Left renal cortex interstitium (tissue), 4 donors: ENCODE data around the gene NEXN. TPM values are rescaled to one million over a fixed set of nuclear protein-coding genes. Genes with fewer than 3 reads are reported as not detected.

Source experiments
- DNase-seq, 4 donors: peaks; one replicate each; pipeline ENCODE4 v3.0.0-alpha.2; 2013; ENCODE audit warnings: low read depth in 4 of 4, low spot score in 2 of 4, missing footprints in 1 of 4
- polyA plus RNA-seq, 4 donors: library from polyadenylated mRNA; unstranded; fragments of 120-200 nt; gene quantifications; one replicate each; pipeline ENCODE4 v1.2.1, GENCODE V29; 2013; ENCODE audit not compliant: insufficient read length in 4 of 4

The NEXN gene
- 10 to 100 TPM; 11.0 to 16.1 (median 13.7) TPM for polyA plus RNA-seq

DNA sequence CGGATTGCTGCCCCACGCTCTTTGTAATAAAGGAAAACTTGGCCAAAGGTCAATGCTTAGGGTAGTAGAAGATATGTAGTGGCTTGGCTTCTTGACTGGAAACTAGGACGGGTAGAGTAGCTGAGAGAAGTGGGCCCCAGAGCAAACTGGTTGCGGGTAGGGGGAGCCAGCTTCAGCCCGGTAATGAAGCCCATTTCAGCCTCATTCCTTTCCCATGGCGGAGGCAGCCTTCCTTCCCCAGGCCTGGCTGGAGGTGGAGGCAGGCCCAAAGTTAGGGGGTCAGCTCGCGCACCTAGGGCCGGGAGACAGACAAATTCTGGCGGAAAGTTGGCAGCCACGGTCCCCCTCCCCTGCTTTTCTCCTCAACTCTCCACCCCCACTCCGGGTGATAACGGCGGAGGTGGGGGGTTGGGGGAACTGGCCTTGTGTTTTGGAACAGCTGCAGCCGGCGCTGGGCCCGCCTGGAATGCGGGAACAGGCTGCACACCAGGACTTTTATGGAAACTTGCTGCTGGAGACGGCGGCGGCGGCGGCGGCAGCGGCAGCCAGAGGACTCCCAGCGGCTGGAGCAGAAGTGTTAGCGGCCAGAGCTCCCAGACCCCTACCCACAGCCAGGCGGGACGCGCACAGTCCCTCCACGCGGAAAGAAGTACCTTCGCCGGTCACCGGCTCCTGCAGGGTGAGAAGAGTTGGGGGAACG is at the start of gene NEXN:
NEXN (plus strand) TSS at position 544 of the 700 bp plus-strand sequence. CDS start 27,483 bp downstream, outside the sequence.
- DNase-seq = peak; percentile 42 to 64 (median 56)

DNA sequence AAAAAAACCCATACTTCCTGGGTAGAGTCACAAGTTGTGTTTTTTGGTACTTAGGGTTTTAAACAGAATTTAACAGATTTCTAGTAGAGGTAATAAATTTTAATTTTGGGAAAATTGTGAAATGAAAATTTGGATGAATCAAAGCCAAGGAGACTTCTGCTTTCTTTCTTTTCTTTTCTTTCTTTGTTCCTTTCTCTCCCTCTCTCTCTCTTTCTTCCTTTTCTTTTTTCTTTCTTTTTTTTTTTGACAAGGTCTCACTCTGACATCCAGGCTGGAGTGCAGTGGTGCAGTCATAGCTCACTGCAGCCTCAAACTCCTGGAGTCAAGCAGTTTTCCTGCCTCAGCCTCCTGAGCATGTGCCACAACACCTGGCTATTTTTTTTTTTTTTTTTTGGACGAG is 46.9 kb upstream of the NEXN start:
- DNase-seq = no peak

DNA sequence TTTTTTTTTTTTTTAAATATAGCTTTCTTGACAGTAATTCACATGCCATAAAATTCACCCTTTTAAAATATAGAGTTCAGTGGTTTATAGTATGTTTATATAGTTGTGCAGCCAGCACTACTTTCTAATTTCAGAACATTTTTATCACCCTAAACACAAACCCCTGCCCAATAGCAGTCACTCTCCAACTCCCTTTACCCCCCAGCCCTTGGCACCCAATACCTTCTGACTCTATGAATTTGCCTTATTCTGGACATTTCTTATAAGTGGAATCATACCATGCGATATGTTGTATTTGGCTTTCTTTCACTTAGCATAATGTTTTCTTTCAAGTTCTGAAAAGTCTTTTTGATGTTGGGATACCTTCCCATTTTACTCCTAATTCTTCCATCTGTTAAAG is 42.5 kb upstream of the NEXN start:
- no peak for DNase-seq

DNA sequence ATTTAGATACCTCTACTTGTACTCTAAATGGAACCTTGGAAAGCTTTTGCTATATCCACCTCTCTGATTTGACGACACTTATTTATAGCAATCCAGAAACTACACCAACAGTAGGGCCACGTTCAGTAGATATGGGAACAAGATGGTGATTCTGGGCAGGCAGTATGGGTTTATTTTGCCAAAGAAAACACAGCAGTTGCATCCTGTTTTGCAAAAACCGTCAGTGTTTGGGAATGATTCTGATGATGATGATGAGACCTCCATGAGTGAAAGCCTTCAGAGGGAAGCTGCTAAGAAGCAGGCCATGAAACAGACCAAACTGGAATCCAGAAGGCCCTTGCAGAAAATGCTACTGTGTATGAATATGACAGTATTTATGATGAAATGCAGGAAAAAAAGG is 41.5 kb upstream of the NEXN start:
- no peak for DNase-seq

DNA sequence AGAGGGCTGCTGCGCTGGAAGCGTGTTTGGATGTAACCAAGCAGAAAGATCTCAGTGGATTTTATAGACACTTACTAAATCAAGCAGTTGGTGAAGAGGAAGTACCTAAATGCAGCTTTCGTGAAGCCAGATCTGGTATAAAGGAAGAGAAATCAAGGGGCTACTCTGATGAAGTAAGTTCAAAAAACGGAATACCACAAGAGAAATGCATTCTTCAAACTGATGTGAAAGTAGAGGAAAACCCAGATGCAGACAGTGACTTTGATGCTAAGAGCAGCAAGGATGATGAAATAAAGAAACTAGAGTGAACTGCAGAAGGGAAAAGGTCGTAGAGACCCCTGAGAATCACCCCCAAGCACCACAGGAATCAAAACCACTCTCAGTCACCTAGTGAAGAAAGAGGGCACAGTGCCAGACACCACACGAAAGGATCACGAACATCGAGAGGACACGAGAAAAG is 40.8 kb upstream of the NEXN start:
- DNase-seq = no peak

DNA sequence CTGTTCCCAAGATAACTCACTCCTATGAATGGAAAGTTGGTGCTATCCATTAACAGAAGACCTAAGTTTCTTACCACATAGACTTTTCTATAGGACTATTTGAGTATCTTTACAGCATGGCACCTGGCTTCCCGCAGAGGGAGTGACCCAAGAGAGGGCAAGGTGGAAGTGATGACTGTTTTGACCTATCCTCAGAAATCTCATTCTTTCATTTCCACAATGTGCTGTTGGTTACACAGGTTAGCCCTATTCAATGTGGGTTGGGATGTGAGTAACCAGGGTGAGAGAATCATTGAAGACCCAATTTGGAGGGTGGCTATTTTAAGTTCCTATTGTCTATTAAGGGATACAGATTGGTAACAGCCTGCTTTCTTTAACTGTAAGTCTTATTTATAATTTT is 38.3 kb upstream of the NEXN start:
- DNase-seq = no peak

DNA sequence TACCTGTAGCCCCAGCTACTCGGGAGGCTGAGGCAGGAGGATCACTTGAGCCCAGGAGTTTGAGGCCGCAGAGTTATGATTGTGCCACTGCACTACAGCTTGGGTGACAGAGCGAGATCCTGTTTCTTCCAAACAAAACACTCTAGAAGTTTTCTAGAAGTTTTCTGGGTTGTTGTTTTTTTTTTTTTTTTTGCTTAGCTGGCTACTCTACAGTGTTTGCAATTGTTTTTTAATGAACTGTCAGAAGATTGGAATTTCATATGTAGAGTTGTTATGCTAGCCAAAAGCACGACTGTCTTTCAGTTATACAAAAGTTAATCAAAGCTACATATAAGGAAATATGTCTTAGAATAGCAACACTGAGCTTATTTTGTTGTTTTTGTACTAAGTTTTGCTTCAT is 30.9 kb upstream of the NEXN start:
- no peak for DNase-seq

DNA sequence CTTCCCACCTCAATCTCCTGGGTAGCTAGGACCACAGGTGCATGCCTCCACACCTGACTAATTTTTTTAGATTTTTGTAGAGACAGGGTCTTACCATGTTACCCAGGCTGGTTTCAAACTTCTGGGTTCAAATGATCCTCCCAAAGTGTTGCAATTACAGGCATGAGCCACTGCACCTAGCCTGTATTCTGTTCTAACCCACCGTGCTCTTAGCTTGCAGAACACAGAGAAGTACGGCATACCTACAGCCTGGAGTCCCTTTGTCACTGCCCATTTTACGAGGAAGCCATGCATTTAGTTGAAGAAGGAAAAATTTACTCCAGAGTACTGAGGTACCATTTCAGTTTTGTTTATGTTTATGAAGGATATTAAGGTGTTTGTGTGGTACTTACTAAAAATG is 29.7 kb upstream of the NEXN start:
- DNase-seq = no peak

DNA sequence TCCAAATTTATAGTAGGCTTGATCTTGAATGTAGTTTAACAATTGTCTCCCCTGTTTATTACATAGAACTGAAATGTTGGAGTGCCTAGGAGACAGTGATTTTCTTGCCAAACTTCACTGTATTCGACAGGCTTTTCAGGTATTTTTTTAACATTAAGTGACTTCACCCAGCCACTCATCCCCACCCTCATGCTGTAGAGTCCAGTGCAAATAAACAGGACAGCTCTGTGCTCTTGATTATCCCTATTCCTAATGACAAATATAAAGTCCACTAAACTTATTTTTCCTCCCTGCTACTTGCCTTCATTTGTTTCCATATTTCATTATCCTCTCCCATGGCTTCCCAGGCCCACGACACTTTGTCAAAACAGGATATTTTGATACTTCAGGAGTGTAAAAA is 29.2 kb upstream of the NEXN start:
- no peak for DNase-seq

DNA sequence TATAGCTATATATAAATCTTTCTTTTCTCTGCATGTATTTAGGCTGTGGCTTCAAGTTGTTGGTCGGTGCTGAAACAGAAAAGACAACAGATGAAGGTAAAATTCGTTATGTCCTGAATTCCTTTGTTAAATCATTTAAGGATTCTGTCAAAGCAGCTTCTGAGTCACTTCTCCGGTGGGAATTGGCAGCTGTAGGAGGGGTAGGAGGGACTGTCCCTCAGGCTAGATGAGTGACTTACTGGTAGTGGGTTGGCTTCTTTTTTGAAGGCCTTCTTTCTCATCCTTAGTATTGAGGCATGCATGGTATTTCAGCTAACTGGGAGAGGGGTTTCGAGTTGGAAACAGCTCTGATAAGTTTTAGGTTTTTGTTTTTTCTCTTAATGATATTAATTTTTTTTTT is 22.1 kb upstream of the NEXN start:
- no peak for DNase-seq

DNA sequence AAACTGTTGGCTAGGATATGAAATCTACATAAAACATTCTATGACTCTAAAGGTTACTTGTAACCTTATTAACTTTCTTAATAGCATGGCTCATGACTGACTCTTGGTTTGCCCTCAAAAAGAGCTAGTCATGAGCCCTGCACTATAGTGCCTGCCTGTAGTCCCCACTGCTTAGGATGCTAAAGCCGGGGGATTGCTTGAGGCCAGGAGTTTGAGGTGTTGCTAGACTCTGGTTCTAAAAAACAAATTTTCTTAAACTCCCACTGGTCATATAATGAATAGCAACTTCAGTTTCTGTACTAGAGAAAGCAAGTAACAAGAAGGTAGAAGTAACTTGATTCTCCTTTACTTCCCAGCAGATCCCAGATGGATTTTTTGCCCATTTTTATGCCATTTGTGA is 15.8 kb upstream of the NEXN start:
- DNase-seq = no peak

DNA sequence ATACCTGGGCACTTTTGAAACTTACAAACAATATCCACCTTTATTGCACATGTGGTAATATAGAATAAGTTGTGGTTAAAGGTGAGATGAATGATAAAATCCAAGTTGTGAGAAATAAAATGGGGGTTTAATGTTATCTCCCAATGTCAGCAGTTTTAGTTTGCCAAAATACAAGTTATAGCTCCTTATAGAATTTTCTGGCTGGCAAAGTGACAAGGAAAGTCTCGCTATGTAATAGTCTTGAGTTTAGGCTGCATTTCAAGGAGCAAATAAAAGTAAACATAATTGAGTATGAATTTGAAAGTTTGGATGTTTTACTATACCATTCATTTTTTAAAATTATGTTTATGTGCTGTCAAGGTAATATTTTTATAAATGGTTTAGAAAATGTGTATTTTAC is 15.0 kb upstream of the NEXN start:
- DNase-seq = no peak

DNA sequence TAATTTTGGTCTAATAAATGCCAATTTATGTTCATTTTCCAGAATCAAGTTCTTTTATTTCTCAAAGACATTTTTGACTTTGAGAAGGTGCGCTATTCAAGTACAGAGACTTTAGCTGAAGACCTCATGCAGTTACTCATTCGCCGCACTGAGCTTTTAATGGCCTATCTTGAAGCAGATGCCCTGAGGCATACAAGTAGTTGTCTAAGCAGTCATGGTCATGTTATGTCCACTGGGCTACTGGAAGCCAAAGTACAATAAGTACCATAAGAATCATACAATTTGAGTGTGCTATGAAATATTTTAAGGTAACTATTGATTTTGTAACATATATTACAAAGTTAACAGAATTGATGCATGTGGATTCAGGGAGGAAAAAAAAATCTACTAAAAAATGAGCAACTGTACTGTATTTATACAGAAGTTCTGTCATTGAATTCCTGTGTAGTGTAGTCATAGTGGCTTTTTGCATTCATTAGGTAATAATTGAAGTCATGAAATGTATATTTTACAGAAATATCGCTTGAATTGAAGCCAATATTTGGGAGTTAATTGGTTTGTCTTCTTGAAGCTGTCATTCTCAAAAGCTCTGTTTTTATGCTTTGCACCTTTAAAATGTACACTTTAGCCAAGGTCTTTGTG is 13.5 kb upstream of the NEXN start:
- no peak for DNase-seq

DNA sequence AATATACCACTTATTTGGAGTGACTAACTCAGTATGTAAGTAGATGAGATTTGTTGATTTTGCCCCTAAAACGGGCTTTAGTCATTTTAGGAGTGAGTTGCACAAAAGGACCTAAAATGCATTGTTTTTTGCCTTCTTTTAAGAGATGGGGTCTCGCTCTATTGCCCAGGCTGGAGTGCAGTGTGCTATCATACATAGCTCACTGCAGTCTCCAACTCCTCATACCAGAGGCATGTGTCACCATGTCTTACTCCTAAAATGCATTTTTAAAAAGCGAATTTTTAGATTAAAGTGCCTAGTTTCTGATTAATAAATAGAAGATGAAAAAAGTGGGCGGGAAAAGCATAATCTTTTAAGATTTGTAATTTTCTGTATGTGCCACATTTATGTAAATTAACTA is 11.5 kb upstream of the NEXN start:
- DNase-seq = no peak

DNA sequence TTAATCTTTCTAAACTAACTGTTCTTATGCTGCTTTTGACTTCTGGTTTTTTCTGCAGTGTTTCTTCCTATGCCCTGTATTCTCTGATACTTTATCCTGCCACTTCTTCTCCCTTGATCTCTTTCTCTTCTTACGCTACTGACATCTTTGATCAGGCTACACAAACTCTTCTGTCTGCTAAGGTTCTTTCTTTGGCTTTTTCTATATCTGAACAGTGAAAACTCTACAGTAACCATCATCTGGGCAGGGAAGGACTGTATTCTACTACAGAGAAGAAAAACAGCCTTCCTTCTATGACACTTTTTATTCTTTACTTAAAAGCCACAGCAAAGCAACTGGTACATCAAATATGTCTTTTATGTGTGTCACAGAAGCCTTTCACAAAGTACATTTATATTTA is 7.4 kb upstream of the NEXN start:
- no peak for DNase-seq

DNA sequence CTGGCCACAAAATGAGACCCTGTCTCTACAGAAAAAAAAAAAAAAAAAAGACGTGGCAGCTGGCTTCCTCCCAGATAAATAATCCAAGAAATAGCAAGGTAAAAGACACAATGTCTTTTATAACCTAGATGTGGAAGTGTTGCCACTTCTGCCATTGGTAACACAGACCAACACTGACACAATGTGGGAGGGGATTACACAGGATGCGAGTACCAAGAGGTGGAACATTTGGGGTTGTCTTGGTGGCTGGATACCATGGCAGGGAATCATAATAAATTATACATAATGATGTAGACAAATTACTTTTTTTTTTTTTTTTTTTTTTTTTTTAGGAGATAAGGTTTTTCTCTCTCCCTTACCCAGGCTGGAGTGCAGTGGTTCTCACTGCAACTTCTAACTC is 6.0 kb upstream of the NEXN start:
- no peak for DNase-seq

DNA sequence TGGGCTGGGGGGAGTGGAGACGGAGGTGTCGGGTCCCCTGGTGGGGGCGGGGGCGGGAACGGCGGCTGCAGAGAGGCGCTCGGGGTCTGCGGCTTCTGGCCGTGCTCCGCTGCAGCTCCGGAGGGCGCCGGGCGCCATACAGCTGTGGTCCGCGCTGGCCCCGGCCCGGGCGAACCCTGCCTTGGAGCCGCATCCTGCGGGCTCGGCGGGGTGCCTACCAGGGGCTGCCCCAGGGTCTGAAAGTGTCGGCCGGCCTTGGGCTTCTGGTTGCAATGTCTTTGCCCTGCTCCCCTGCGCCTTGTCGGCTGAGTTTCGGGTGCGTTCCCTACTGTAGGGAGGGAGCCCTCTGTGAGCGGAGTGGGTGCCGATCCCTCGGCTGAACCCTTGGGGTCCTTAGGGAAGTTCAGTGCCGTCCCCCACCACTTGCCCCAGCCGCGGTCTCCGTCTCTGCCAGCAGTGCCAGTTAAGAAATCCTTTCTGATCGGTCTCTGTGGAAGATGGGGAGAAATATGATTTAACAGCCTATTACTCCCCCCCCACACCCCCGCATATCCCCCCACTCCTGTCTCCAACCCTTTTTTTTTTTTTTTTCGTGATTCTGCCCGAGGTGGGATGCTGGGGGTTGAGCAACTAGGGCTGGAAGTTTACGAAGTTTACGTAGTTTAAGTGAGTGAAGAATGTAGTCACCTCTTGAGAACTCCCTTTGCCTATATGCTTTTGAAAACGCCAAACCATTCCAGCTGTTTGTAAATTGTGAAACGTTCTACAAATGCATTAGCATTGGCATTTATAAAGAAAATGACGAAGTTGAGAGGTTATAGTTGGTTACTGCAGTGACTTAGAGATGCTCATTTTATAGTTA is 588 bp downstream of the NEXN start:
- peak; percentile 37 to 67 (median 48) for DNase-seq

DNA sequence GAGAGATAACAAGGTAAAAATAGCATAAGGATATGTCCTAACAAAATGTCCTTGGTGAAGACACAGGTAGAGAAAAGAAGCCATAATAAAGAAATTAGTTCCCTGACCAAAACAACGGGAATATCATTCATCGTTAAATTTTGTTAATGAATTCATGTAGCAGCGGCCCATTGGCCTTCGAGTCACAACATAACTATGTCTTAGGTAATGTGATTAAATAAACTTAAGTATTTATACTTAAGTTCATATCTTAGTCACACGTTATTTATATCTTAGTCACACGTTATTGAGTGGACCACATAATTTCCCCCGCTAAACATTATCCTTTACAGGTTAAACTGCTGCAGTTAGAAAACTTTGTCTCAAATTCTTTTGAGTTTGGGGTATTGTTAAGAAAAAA is 1.2 kb downstream of the NEXN start:
- DNase-seq = no peak

DNA sequence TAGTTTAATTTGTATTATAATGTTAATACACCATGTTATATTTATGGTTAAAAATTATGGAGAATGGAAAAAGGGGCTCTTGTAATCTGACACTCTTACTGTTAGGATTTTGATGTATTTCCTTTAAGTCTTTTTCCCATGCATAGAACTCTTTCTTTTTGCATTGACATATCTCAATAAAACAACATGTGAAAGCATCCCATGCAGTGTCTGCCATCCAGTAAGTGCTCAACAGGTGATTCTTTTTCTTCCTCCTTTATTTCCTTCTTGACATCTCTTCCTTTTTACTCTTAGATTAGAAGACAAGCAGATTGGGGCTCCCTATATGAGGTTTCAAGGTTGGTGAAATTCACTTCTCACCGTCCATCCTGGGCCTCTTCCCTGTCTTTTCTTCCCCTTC is 2.8 kb downstream of the NEXN start:
- DNase-seq = no peak

DNA sequence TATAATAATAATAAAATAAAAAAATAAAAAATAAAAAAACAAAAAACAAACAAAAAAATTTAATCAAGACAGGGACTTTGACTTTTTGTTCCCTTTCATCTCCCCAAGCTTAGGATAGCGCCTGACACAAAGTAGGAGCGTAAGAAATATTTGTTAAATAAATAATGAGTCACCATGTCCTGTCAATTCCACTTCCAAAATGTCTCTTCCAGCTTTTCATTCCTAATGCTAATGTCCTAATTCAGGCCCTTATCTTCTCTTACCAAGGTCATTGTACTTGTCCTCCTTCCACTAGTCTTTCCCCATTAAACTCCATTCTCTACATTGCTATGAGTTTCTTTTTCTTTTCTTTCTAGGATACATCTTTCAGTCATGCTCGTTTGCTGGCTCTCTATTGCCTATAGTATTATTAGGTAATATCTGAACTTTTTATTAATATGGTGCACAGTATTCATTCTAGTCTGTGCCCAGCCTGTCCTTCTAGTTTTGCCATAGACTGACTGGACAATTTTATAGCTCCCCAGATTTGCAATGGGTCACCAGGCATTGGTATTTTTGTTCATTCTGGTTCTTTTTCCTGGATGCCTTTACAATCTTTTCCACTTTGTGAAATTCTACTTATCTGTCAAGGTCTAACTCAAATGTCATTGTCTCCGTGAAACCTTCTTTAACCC is 11.4 kb downstream of the NEXN start:
- DNase-seq = no peak
